ENCODE results near the gene SORL1-AS1.
"Not testable (repeated sequence)": the region's sequence is repeated elsewhere in the genome, so short reads cannot be mapped to it uniquely, and the experiment has no call there.

The SORL1-AS1 gene

GRCh38 chr11:121427400-121427744 is 25.4 kb downstream of the SORL1-AS1 start:
- no peak for DNase-seq (ENCODE audit: low read depth in 2 of 2)

- DNase-seq (ENCODE audit: low read depth in 2 of 2), result peak in 1 of 2 donors; percentile 39
These were observed 26.0 kb downstream of the SORL1-AS1 start for GRCh38 chr11:121426476-121427399.

GRCh38 chr11:121425828-121426227 is 26.9 kb downstream of the SORL1-AS1 start:
- no peak for DNase-seq (ENCODE audit: low read depth in 2 of 2)

- DNase-seq (ENCODE audit: low read depth in 2 of 2), result no peak
These were observed 30.1 kb downstream of the SORL1-AS1 start for GRCh38 chr11:121422675-121423074.

- DNase-seq (ENCODE audit: low read depth in 2 of 2), result no peak
These were observed 31.4 kb downstream of the SORL1-AS1 start for GRCh38 chr11:121421149-121421901.

GRCh38 chr11:121420398-121420797 is 32.4 kb downstream of the SORL1-AS1 start:
- DNase-seq (ENCODE audit: low read depth in 2 of 2), result no peak

GRCh38 chr11:121419836-121420235 is 32.9 kb downstream of the SORL1-AS1 start:
- DNase-seq (ENCODE audit: low read depth in 2 of 2), result no peak

GRCh38 chr11:121418625-121419114 is 34.1 kb downstream of the SORL1-AS1 start:
- DNase-seq (ENCODE audit: low read depth in 2 of 2), result no peak

- DNase-seq (ENCODE audit: low read depth in 2 of 2), result no peak
These were observed 35.2 kb downstream of the SORL1-AS1 start for GRCh38 chr11:121417607-121418006.

GRCh38 chr11:121417055-121417551 is 35.7 kb downstream of the SORL1-AS1 start:
- peak in 1 of 2 donors; percentile 16 for DNase-seq (ENCODE audit: low read depth in 2 of 2)

- no peak for DNase-seq (ENCODE audit: low read depth in 2 of 2)
These were observed 36.9 kb downstream of the SORL1-AS1 start for GRCh38 chr11:121415856-121416255.

- no peak for DNase-seq (ENCODE audit: low read depth in 2 of 2)
These were observed 38.4 kb downstream of the SORL1-AS1 start for GRCh38 chr11:121414141-121414913.

GRCh38 chr11:121412711-121413415 is 39.9 kb downstream of the SORL1-AS1 start:
- no peak for DNase-seq (ENCODE audit: low read depth in 2 of 2)

- DNase-seq (ENCODE audit: low read depth in 2 of 2), result no peak
These were observed 40.7 kb downstream of the SORL1-AS1 start for GRCh38 chr11:121412000-121412587.

GRCh38 chr11:121411330-121411729 is 41.4 kb downstream of the SORL1-AS1 start:
- not testable (repeated sequence) for DNase-seq (ENCODE audit: low read depth in 2 of 2)

- DNase-seq (ENCODE audit: low read depth in 2 of 2), result not testable (repeated sequence)
These were observed 42.7 kb downstream of the SORL1-AS1 start for GRCh38 chr11:121410041-121410440.

GRCh38 chr11:121408830-121409229 is 43.9 kb downstream of the SORL1-AS1 start:
- DNase-seq (ENCODE audit: low read depth in 2 of 2), result no peak

- no peak for DNase-seq (ENCODE audit: low read depth in 2 of 2)
These were observed 46.5 kb downstream of the SORL1-AS1 start for GRCh38 chr11:121406291-121406690.

- DNase-seq (ENCODE audit: low read depth in 2 of 2), result no peak
These were observed 47.1 kb downstream of the SORL1-AS1 start for GRCh38 chr11:121405646-121406045.

- no peak for DNase-seq (ENCODE audit: low read depth in 2 of 2)
These were observed 58.0 kb downstream of the SORL1-AS1 start for GRCh38 chr11:121394785-121395184.

GRCh38 chr11:121393855-121394254 is 58.9 kb downstream of the SORL1-AS1 start:
- DNase-seq (ENCODE audit: low read depth in 2 of 2), result no peak
